ENCODE measurements around the gene FBLN1.
"Not testable (repeated sequence)": the region's sequence is repeated elsewhere in the genome, so short reads cannot be mapped to it uniquely, and the experiment has no call there.

FBLN1 gene

GRCh38 chr22:45535290-45535689, 32.6 kb downstream of the FBLN1 start:
- H3K36me3 ChIP-seq: no peaks in the 10 kb centered on the region
- no peak overlapping the region for H3K27ac ChIP-seq
- H3K4me1 ChIP-seq (ENCODE audit: control insufficient read depth in 1 of 2, insufficient read depth in 1 of 2, low read depth in 1 of 2, low read length in 1 of 2): no peaks in the 10 kb centered on the region
- TF ChIP-seq CTCF (IDR thresholded peaks at IDR 0.05): no peak
- no peak overlapping the region for H3K4me3 ChIP-seq (ENCODE audit: low read depth in 1 of 2, low read length in 1 of 2)
- H3K27me3 ChIP-seq: peaks cover 7% of the 10 kb centered on the region
- no peaks in the 10 kb centered on the region for H3K9me3 ChIP-seq

- not testable (repeated sequence) for H3K27me3 ChIP-seq; H3K9me3 ChIP-seq; H3K27ac ChIP-seq; H3K4me1 ChIP-seq (ENCODE audit: control insufficient read depth in 1 of 2, insufficient read depth in 1 of 2, low read depth in 1 of 2, low read length in 1 of 2); H3K36me3 ChIP-seq; H3K4me3 ChIP-seq (ENCODE audit: low read depth in 1 of 2, low read length in 1 of 2)
Measured at GRCh38 chr22:45535835-45536234, 33.2 kb downstream of the FBLN1 start.

GRCh38 chr22:45537734-45538181, 35.1 kb downstream of the FBLN1 start:
- Histone ChIP-seq H3K4me3 (ENCODE audit: low read depth in 1 of 2, low read length in 1 of 2) (no peak overlapping the region), H3K27ac (no peak overlapping the region), H3K4me1 (ENCODE audit: control insufficient read depth in 1 of 2, insufficient read depth in 1 of 2, low read depth in 1 of 2, low read length in 1 of 2) (no peaks in the 10 kb centered on the region), H3K27me3 (peaks cover 7% of the 10 kb centered on the region), H3K36me3 (no peaks in the 10 kb centered on the region), H3K9me3 (no peaks in the 10 kb centered on the region)
- TF ChIP-seq CTCF (IDR thresholded peaks at IDR 0.05): no peak

- Histone ChIP-seq H3K27me3 (peaks cover 7% of the 10 kb centered on the region), H3K36me3 (no peaks in the 10 kb centered on the region), H3K9me3 (no peaks in the 10 kb centered on the region), H3K4me1 (ENCODE audit: control insufficient read depth in 1 of 2, insufficient read depth in 1 of 2, low read depth in 1 of 2, low read length in 1 of 2) (no peaks in the 10 kb centered on the region), H3K27ac (no peak overlapping the region), H3K4me3 (ENCODE audit: low read depth in 1 of 2, low read length in 1 of 2) (no peak overlapping the region)
- no peak for TF ChIP-seq CTCF (IDR thresholded peaks at IDR 0.05)
Measured at GRCh38 chr22:45538281-45538680, 35.6 kb downstream of the FBLN1 start.

- Histone ChIP-seq H3K27me3 (peaks cover 7% of the 10 kb centered on the region), H3K4me3 (ENCODE audit: low read depth in 1 of 2, low read length in 1 of 2) (no peak overlapping the region), H3K36me3 (no peaks in the 10 kb centered on the region), H3K4me1 (ENCODE audit: control insufficient read depth in 1 of 2, insufficient read depth in 1 of 2, low read depth in 1 of 2, low read length in 1 of 2) (no peaks in the 10 kb centered on the region), H3K27ac (no peak overlapping the region), H3K9me3 (no peaks in the 10 kb centered on the region)
- TF ChIP-seq CTCF (IDR thresholded peaks at IDR 0.05): no peak
Measured at GRCh38 chr22:45540122-45540521, 37.4 kb downstream of the FBLN1 start.

GRCh38 chr22:45541382-45541979, 38.8 kb downstream of the FBLN1 start:
- H3K9me3 ChIP-seq: no peaks in the 10 kb centered on the region
- H3K4me1 ChIP-seq (ENCODE audit: control insufficient read depth in 1 of 2, insufficient read depth in 1 of 2, low read depth in 1 of 2, low read length in 1 of 2): no peaks in the 10 kb centered on the region
- H3K36me3 ChIP-seq: no peaks in the 10 kb centered on the region
- no peak overlapping the region for H3K27ac ChIP-seq
- no peak overlapping the region for H3K4me3 ChIP-seq (ENCODE audit: low read depth in 1 of 2, low read length in 1 of 2)
- TF ChIP-seq CTCF (IDR thresholded peaks at IDR 0.05): no peak
- H3K27me3 ChIP-seq: peaks cover 7% of the 10 kb centered on the region

Data from neutrophil (primary cell).